ENCODE data around the gene BLOC1S1.

DNA sequence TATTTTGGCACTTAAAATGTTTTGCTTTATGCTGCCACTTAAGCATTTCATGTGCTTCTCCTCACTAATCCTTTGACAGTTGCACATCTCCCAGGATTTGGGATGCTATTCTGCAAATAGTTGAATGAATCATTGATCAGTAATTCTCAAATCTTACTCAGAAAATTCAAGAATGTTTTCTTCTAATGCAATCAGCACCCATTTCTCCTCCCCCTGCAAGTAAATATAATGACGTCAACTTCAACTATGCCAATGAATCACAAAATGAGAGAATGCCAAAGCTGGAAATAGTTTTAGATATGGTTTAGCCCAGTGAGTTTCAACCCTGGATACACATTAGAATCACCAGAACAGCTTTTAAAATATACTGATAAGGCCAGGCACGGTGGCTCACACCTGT, 2.1 kb upstream of the BLOC1S1 start:
- TF ChIP-seq NRF1 (conservative IDR thresholded peaks at IDR 0.05 in 1 of 2, IDR thresholded peaks at IDR 0.05 in 1 of 2) (no peak), ZNF583 (CRISPR knock-in tag; IDR thresholded peaks at IDR 0.05) (no peak), KAT2B (IDR thresholded peaks at IDR 0.05; ENCODE audit: low read depth, low read length) (no peak), POLR2AphosphoS5 (IDR thresholded peaks at IDR 0.05; ENCODE audit: control insufficient read depth, insufficient read depth, low read depth, low read length) (no peak)
- TF ChIP-seq, protein P1, sequence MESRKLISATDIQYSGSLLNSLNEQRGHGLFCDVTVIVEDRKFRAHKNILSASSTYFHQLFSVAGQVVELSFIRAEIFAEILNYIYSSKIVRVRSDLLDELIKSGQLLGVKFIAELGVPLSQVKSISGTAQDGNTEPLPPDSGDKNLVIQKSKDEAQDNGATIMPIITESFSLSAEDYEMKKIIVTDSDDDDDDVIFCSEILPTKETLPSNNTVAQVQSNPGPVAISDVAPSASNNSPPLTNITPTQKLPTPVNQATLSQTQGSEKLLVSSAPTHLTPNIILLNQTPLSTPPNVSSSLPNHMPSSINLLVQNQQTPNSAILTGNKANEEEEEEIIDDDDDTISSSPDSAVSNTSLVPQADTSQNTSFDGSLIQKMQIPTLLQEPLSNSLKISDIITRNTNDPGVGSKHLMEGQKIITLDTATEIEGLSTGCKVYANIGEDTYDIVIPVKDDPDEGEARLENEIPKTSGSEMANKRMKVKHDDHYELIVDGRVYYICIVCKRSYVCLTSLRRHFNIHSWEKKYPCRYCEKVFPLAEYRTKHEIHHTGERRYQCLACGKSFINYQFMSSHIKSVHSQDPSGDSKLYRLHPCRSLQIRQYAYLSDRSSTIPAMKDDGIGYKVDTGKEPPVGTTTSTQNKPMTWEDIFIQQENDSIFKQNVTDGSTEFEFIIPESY (CRISPR knock-in tag; IDR thresholded peaks at IDR 0.05) = no peak
- TF ChIP-seq, protein P2, sequence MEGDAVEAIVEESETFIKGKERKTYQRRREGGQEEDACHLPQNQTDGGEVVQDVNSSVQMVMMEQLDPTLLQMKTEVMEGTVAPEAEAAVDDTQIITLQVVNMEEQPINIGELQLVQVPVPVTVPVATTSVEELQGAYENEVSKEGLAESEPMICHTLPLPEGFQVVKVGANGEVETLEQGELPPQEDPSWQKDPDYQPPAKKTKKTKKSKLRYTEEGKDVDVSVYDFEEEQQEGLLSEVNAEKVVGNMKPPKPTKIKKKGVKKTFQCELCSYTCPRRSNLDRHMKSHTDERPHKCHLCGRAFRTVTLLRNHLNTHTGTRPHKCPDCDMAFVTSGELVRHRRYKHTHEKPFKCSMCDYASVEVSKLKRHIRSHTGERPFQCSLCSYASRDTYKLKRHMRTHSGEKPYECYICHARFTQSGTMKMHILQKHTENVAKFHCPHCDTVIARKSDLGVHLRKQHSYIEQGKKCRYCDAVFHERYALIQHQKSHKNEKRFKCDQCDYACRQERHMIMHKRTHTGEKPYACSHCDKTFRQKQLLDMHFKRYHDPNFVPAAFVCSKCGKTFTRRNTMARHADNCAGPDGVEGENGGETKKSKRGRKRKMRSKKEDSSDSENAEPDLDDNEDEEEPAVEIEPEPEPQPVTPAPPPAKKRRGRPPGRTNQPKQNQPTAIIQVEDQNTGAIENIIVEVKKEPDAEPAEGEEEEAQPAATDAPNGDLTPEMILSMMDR (IDR thresholded peaks at IDR 0.05 in 2 of 3, conservative IDR thresholded peaks at IDR 0.05 in 1 of 3; ENCODE audit: insufficient read depth in 2 of 3, low read depth in 1 of 3, low read length in 3 of 3) = no peak
